Esophagus mucosa (tissue), 1 donor: ENCODE measurements around the gene ELMO1. TPM values are rescaled to one million over a fixed set of nuclear protein-coding genes. Genes with fewer than 3 reads are reported as not detected.

Experiments
- ATAC-seq: fragments of 200-7000 bp; cut with Tn5 transposase; one replicate; pipeline ENCODE4 v1.9.1; 2020
- total RNA-seq: library from RNA; stranded (reverse); gene quantifications from one replicate; pipeline ENCODE4 v1.2.4, GENCODE V29; 2023
- donor health status: DM: yes; HTN: yes; CAD: no.

Gene ELMO1
- total RNA-seq, 1 donor from 2014 or later: 4.0 TPM

- peak; percentile 19 for ATAC-seq
These were observed 106.4 kb downstream of the ELMO1 start for GRCh38 chr7:37342176-37342687.

GRCh38 chr7:37341033-37341630 lies 107.5 kb downstream of the ELMO1 start:
- ATAC-seq: no peak

- ATAC-seq: no peak
These were observed 109.7 kb downstream of the ELMO1 start for GRCh38 chr7:37338966-37339365.

GRCh38 chr7:37337522-37337921 lies 111.1 kb downstream of the ELMO1 start:
- ATAC-seq: no peak

DNA sequence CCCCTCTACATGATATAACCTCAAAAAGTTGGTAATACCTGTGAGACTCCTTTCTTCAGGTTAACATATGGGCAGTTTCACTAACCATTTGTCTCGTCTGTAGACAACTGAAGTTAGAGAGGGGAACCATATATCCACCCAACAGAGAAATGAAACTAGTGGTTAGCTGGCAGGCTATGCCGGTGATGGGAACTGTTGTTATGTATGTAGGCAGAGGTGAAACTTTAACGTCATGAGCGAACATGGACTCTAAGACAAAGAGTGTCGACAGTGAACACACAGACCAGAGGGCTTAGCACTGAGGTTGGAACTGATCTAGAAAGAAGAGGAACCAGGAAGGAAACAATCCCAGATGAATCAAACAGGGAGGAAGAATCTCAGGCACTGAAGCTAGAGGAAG lies 112.4 kb downstream of the ELMO1 start:
- peak; percentile 55 for ATAC-seq

DNA sequence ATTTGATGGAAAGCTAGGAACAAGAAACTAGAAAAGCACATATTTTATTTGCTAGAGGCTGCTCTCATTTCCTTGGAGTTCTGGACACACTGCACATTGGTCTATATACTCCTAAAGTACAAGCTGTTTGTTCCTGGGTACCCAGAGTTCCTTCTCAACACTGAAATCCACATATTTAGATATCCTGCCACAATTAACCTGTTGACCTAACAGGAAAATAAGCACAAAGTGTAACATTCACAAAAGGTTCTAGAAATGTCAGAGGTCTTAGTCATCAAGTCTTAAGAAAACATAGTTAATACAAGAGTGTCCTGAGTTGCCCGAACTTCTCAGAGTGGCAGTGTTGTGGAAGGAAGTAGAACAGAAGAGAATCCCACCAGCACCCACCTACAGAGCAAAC lies 115.6 kb downstream of the ELMO1 start:
- no peak for ATAC-seq

DNA sequence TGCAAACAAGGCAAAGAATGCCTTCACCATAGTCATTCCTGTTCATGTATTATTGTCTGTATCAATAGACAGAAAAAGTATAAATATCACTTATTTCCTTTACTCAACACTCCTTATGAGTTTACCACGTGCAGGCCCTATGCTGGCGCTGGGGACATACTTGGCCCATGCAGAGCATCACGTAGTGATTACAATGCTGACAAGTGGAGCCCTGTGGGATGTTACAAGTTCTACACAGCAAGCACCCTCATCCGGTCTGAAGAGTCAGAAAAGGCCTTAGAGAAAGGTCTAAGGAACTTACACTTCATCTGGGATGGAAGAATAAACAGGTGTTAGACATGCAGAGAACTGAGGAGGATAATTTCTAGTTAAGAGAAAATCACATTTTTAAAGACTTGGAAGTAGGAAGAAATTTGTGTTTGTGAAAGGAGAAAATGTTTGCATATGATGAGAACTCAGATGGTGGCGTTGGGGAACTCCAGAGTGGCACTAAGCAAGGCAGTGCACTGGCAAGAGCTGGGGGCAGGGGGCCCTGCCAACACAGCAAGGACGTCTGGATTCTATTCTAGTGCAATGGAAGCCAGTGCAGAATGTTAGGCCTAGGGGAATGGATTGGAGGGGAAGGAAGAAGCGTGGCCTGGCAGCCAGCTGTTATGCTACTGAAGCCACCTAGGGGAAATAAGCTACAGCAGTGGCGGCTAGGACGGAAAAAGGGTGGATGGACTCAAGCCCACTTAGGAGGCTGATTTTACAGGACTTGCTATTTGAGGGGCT lies 116.2 kb downstream of the ELMO1 start:
- no peak for ATAC-seq

GRCh38 chr7:37330775-37331174 lies 117.9 kb downstream of the ELMO1 start:
- ATAC-seq: no peak

DNA sequence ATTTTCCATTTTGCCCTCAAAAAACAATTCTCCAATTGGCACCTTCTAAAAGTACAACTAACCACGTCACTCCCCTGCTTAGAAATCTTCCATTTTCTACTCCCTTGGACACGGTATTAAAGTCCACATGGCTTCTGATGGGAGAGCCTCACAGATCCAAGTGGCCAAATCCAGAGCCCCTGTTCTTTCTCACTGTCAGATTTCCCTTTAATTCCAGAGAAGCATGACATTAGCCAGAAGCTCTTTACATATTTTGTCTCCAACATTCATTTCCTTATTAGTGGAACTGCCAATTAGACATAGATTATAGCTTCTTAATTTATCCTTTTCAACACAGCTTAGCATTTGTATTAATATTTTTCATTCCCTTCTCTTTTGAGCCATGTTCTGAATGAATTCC lies 118.7 kb downstream of the ELMO1 start:
- ATAC-seq: no peak

DNA sequence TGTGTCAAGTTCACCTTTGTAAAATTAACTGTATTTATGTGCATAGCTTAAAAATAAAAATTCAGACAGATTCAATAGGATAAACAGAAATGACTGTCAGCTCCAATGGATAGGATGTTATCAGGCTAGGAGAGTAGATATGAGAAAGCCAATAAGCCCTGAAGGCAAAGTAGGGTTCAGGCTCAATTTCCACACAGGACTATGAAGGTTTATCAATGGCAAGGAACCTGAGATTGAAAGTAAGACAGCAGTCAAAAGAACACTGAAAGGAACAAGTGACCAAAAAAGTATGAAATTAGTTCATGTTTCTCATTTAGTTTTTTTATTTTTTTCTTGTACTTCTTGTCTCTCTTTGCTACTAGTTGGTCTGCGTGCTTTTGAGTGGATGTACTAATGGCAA lies 121.4 kb downstream of the ELMO1 start:
- no peak for ATAC-seq

GRCh38 chr7:37323966-37324365 lies 124.7 kb downstream of the ELMO1 start:
- ATAC-seq: no peak

GRCh38 chr7:37322831-37323230 lies 125.8 kb downstream of the ELMO1 start:
- ATAC-seq: no peak

DNA sequence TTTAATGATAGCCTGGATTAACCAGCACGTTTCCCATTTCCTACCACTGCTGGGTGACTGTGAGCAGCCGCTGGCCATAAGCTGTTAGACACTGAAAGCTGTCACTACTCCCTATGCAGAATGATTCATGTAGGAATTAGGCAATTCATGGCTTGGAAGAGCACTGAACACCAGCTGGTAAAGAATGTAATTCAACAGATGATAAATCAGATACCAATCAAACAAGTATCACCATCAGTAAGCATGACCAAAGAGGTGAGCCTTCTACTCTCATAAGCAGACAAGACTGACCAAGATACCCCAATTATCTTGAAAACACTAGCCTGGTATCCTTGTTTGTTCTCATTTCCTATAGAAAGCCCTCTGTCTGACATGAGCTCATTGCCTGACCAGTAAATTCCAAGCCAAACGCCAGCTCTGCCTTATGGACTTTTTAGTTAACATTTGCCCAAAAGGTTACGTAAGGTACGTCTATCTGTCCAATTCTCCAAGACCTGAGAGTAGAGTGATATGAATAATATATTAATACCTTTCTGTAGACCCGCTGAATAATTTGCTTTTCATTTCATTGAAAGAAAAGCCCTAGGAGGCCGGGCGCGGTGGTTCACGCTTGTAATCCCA lies 127.7 kb downstream of the ELMO1 start:
- no peak for ATAC-seq

DNA sequence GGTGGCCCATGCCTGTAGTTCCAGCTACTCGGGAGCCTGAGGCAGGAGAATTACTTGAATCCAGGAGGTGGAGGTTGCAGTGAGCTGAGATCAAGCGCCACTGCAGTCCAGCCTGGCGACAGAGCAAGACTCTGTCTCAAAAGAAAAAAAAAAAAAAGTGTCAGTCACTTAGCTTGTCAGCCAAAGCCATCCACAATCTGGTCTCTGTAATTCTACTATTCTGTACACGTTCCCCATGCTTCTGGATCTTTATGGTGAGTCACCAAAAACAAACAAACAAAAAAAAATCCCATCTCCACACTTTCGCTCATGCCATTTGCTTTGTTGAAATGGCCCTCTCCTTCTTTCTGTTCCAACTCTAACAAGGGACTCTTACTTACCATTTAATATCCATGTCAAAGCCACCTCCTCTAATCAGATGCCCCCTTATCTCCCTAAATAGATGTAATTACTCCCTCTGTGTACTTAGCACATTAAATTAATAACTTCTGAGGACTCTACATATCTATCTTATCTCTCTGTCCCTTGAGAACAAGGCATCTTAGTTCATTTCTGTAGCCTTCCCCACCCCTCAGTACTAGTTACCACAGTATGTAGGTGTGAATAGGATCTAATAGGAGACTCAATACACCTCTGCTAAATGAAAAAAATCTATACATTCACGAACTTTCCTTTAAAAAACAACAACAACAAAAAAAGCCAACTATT lies 128.4 kb downstream of the ELMO1 start:
- ATAC-seq: no peak

DNA sequence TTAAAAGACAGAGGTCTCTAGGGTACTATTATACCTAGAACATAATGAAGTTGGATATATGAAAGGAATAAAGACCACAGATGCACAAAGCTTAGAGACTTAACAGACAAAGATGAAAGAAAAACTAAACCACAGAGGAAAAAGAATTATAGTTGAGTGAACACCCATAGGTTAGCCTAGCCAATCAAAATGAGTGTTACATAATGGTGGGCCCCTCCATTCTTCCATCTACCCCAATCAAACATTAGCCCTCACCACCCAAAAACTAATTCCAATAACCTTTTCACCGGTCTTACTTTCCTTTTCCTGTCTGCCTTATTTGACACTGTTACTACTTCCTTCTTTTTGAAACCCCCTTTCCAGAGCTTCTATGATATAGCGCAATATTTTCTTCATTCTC lies 130.1 kb downstream of the ELMO1 start:
- ATAC-seq: no peak

DNA sequence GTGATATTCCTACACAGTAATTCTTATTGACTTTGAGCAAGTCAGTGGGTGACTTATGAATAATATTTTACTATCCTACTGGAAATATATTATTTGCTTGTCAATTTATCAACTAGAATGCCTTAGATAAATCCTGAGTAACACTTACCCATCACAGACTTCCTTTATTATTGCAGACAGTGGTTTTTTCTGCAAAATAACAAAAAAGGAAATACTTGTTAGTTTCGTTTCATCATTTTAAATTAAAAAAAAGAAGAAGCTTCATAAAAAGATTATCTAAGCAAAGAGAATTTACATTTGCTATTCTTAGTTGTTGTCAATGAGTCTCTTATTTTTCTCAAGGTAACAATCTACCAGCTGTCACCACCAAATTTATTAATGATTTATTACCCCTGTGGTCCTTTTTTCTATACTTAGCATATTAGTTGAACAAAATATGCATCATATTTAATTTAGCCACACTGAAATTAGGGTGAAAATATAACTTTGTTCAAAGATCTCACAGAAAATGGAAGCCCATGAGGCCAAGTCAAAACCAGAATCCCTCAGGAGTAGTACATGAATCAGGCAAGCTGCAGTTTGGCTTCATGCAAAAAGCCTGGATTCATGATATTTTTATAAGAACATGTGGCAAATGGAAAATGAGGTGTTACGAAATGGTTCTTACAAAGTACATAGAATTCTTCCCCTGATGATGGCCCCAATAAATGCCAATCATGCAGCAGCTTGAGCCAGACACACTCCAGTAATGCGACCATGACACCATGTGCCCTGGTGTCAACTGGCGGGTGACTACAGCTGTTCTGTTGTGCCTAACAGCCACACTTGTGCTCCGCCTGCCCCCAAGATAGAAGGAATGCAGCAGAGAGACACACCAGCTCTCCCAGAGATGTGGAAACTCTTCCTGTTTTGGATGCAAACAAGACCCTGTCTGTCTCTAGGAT lies 132.6 kb downstream of the ELMO1 start:
- no peak for ATAC-seq

- no peak for ATAC-seq
These were observed 136.1 kb downstream of the ELMO1 start for GRCh38 chr7:37312608-37313007.

DNA sequence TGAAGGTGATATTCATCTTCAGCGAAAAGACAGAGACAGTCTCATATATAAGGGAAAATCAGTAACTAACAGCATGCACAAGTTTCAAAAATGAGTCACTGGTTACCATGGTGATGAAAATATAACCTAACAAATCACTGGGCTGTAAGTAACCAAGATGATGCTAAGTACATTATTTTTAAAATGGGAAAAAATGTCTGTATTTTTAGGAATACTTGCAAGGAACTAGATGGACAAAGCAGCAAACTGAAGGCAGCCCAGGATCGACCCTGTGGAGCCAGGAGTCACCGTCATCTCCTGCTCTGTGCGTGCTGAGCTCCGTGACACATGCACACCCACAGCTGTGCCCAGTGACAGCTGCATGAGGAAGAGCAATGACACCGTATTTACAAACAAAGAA lies 137.3 kb downstream of the ELMO1 start:
- no peak for ATAC-seq

DNA sequence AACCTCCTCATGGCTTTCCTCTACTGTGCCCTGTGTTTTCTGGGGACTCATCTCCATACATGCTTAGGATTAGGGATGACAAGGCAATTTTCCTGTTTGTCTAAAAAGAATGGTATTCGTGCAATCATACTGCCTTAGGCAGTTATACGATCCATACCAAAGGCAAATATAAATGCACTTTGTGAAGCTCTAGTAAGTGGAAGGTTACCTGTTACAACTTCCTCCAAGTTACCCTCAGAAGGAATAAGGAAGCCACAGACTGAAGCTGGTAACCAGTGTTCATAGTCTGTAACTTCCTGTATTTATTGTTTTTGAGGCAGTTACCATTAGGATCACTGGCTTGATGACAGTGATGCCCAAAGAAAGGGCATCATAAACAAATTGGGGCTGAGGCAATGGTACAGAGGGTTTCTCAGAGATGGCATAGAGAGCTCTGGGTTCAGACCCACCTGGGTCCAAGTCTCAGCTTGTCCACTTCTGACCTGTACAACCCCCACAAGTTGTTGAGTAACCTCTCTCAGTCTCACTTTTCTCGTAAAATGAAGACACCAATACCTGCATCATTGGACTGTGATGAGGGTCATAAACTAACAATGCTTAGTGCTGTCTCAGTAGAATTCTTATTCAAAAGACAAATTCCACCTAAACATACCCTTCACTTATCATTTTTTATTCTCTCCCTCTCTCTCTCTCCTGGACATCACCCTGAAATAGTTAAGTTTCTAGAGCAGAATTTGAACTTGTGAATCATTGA lies 138.2 kb downstream of the ELMO1 start:
- ATAC-seq: peak; percentile 11

DNA sequence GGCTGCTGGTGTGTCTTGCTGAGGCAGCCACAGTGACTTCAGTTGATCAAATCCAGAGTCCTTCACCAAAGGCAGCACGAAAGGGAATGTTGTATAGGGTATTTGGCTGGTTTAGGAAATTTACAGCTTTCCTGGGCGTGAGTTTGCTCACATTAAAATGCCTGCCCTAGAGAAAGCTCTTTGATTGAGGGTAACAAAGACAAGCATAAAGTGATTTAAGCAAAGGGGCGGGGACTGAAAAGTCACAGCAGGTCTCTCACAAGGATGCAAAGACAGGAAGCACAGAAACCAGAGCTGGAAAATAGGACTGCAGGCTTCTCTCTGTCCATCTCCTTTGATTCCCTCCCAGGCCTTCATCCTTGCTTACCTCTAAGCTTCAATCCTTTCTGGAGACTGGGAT lies 139.2 kb downstream of the ELMO1 start:
- ATAC-seq: no peak

- no peak for ATAC-seq
These were observed 143.7 kb downstream of the ELMO1 start for GRCh38 chr7:37304921-37305320.
